DOHH2 (cell line): ENCODE measurements around the gene RELN.

Experiments
- H3F3A ChIP-seq: fragments of 200-600 bp; sonication (generic), shearing (Covaris generic); 2 replicates; pipeline ENCODE4 v1.6.0; 2016; ENCODE audit warnings: antibody characterized with exemption, mild to moderate bottlenecking; ENCODE audit not compliant: control insufficient read depth, insufficient read depth
- H3K27ac ChIP-seq: fragments of 200-600 bp; sonication (generic); 2 replicates; pipeline ENCODE4 v1.5.1; 2014; ENCODE audit warnings: low read depth, mild to moderate bottlenecking, low read length, moderate library complexity
- H3K27me3 ChIP-seq: fragments of 200-600 bp; sonication (generic); 2 replicates; pipeline ENCODE4 v1.6.1; 2014; ENCODE audit warnings: mild to moderate bottlenecking, low read length, mixed read lengths; ENCODE audit not compliant: control insufficient read depth
- H3K36me3 ChIP-seq: fragments of 200-600 bp; sonication (generic); 2 replicates; pipeline ENCODE4 v1.6.1; 2014; ENCODE audit warnings: mild to moderate bottlenecking, low read length, moderate library complexity, mixed read lengths; ENCODE audit not compliant: control insufficient read depth
- H3K4me1 ChIP-seq: fragments of 200-600 bp; sonication (generic); 2 replicates; pipeline ENCODE4 v1.6.1; 2014; ENCODE audit warnings: mild to moderate bottlenecking, low read length, mixed read lengths; ENCODE audit not compliant: control insufficient read depth
- H3K4me2 ChIP-seq: fragments of 200-600 bp; sonication (generic); 2 replicates; pipeline ENCODE4 v1.6.0; 2014; ENCODE audit warnings: mild to moderate bottlenecking, low read length, moderate library complexity
- H3K4me3 ChIP-seq: fragments of 200-600 bp; sonication (generic); 2 replicates; pipeline ENCODE4 v1.5.1; 2014; ENCODE audit warnings: mild to moderate bottlenecking, low read length, mixed read lengths
- H3K79me2 ChIP-seq: fragments of 200-600 bp; sonication (generic); 2 replicates; pipeline ENCODE4 v1.6.1; 2014; ENCODE audit warnings: mild to moderate bottlenecking, low read length, mixed read lengths; ENCODE audit not compliant: control insufficient read depth
- H3K9me2 ChIP-seq: fragments of 200-600 bp; sonication (generic); replicated peaks from 2 replicates; pipeline ENCODE4 v1.6.1; 2014; ENCODE audit warnings: mild to moderate bottlenecking, low read length, mixed read lengths; ENCODE audit not compliant: control insufficient read depth
- H3K9me3 ChIP-seq: fragments of 200-600 bp; sonication (generic); 2 replicates; pipeline ENCODE4 v1.6.1; 2014; ENCODE audit warnings: antibody characterized with exemption, low read length, mixed read lengths; ENCODE audit not compliant: control insufficient read depth, insufficient read depth
- H4K20me1 ChIP-seq: fragments of 200-600 bp; sonication (generic); 2 replicates; pipeline ENCODE4 v1.6.0; 2014; ENCODE audit warnings: low read depth, mild to moderate bottlenecking, antibody characterized with exemption, low read length, moderate library complexity; ENCODE audit not compliant: control insufficient read depth, insufficient read depth
- EZH2phosphoT487 ChIP-seq: fragments of 200-600 bp; sonication (generic); IDR thresholded peaks from 2 replicates; pipeline ENCODE4 v1.6.1; 2017; ENCODE audit warnings: borderline replicate concordance, mild to moderate bottlenecking, antibody characterized with exemption, low read length, moderate library complexity, mixed read lengths
- TF ChIP-seq, protein P1 (sequence below): fragments of 200-600 bp; sonication (generic); IDR thresholded peaks from one replicate; pipeline ENCODE4 v1.5.1; 2014; ENCODE audit warnings: antibody characterized with exemption, mild to moderate bottlenecking, low read depth, low read length; ENCODE audit not compliant: poor library complexity, severe bottlenecking

Gene RELN

GRCh38 chr7:103717574-103717973 lies 271.9 kb downstream of the RELN start:
- H4K20me1 ChIP-seq = no peaks in the 10 kb centered on the region
- no peak overlapping the region for H3K4me3 ChIP-seq
- H3K27me3 ChIP-seq = peaks cover 3% of the 10 kb centered on the region; the same call in 1 of the 2 replicates
- no peaks in the 10 kb centered on the region for H3F3A ChIP-seq
- H3K9me3 ChIP-seq = no peaks in the 10 kb centered on the region
- no peak overlapping the region for H3K27ac ChIP-seq
- no peaks in the 10 kb centered on the region for H3K36me3 ChIP-seq
- no peak for TF ChIP-seq EZH2phosphoT487
- TF ChIP-seq, protein P1, sequence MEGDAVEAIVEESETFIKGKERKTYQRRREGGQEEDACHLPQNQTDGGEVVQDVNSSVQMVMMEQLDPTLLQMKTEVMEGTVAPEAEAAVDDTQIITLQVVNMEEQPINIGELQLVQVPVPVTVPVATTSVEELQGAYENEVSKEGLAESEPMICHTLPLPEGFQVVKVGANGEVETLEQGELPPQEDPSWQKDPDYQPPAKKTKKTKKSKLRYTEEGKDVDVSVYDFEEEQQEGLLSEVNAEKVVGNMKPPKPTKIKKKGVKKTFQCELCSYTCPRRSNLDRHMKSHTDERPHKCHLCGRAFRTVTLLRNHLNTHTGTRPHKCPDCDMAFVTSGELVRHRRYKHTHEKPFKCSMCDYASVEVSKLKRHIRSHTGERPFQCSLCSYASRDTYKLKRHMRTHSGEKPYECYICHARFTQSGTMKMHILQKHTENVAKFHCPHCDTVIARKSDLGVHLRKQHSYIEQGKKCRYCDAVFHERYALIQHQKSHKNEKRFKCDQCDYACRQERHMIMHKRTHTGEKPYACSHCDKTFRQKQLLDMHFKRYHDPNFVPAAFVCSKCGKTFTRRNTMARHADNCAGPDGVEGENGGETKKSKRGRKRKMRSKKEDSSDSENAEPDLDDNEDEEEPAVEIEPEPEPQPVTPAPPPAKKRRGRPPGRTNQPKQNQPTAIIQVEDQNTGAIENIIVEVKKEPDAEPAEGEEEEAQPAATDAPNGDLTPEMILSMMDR = no peak
- H3K79me2 ChIP-seq = no peaks in the 10 kb centered on the region
- H3K4me2 ChIP-seq = no peak overlapping the region
- no peaks in the 10 kb centered on the region for H3K4me1 ChIP-seq
- H3K9me2 ChIP-seq = no peaks in the 10 kb centered on the region

- no peaks in the 10 kb centered on the region for H3K9me2 ChIP-seq
- H3K27me3 ChIP-seq = peaks cover 3% of the 10 kb centered on the region; the same call in 1 of the 2 replicates
- H3K4me2 ChIP-seq = no peak overlapping the region
- H4K20me1 ChIP-seq = no peaks in the 10 kb centered on the region
- H3K4me3 ChIP-seq = no peak overlapping the region
- H3K9me3 ChIP-seq = no peaks in the 10 kb centered on the region
- no peaks in the 10 kb centered on the region for H3F3A ChIP-seq
- no peak for TF ChIP-seq EZH2phosphoT487
- no peak overlapping the region for H3K27ac ChIP-seq
- H3K79me2 ChIP-seq = no peaks in the 10 kb centered on the region
- H3K36me3 ChIP-seq = no peaks in the 10 kb centered on the region
- H3K4me1 ChIP-seq = no peaks in the 10 kb centered on the region
Observed at GRCh38 chr7:103715376-103716120, 273.9 kb downstream of the RELN start.

DNA sequence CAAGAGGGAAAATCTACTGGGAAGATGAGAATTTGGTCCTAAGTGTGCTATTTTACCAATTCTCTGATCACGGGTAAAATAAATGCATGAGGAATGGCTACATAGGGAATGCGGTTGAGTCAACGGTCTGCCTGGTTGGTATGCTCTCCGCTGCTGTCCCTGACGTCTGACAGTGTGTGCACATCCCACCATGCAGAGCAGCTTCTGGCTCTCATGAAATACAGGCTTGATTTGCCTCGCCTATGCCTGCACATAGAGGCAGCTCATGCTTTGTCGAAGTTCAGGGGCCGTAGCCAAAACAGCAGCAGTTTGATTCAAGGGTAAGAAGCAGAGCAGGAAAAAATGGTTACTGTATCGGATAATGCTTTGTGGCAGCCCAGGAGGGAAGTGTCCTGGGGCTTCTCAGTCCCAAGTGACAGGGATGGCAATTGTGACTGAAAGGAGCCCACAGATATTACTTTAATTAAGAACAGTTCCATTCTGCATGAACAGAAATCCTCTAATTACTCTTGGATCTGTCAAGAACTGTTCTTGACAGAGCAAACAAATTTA lies 275.0 kb downstream of the RELN start:
- H3K4me3 ChIP-seq = no peak overlapping the region
- H3F3A ChIP-seq = no peaks in the 10 kb centered on the region
- H3K36me3 ChIP-seq = no peaks in the 10 kb centered on the region
- no peaks in the 10 kb centered on the region for H3K79me2 ChIP-seq
- H3K9me2 ChIP-seq = no peaks in the 10 kb centered on the region
- no peaks in the 10 kb centered on the region for H4K20me1 ChIP-seq
- no peaks in the 10 kb centered on the region for H3K9me3 ChIP-seq
- peaks cover 3% of the 10 kb centered on the region; the same call in 1 of the 2 replicates for H3K27me3 ChIP-seq
- H3K4me1 ChIP-seq = no peaks in the 10 kb centered on the region
- H3K4me2 ChIP-seq = no peak overlapping the region
- no peak overlapping the region for H3K27ac ChIP-seq
- TF ChIP-seq EZH2phosphoT487 = no peak
- TF ChIP-seq, protein P1 = no peak
